Cardiac muscle cell (in vitro differentiated cells and primary cell): ENCODE results near the gene SND1. TPM values are rescaled to one million over a fixed set of nuclear protein-coding genes. Genes with fewer than 3 reads are reported as not detected.

Source experiments
- DNase-seq, 2 donors: peaks; one replicate each; pipeline versions ENCODE4 v3.0.0 to v3.0.0-alpha.2; 2010 to 2017; ENCODE audit warnings: low read depth in 1 of 2, low spot score in 1 of 2
- H3K27ac ChIP-seq: fragments of 200-600 bp; sonication (generic); 2 replicates; pipeline ENCODE4 v1.5.1; 2016
- H3K27me3 ChIP-seq: fragments of 200-600 bp; sonication (generic); 2 replicates; pipeline ENCODE4 v1.6.0; 2016; ENCODE audit warnings: control low read depth
- H3K36me3 ChIP-seq: fragments of 200-600 bp; sonication (generic); 2 replicates; pipeline ENCODE4 v1.5.1; 2016; ENCODE audit warnings: control low read depth
- H3K4me1 ChIP-seq: fragments of 200-600 bp; sonication (generic); 2 replicates; pipeline ENCODE4 v1.8.1; 2017; ENCODE audit warnings: low read depth, mild to moderate bottlenecking, mixed run types
- H3K4me3 ChIP-seq: fragments of 200-600 bp; sonication (generic); 2 replicates; pipeline ENCODE4 v1.5.1; 2016; ENCODE audit warnings: mild to moderate bottlenecking
- H3K9me3 ChIP-seq: fragments of 200-600 bp; sonication (generic); 2 replicates; pipeline ENCODE4 v1.5.1; 2017; ENCODE audit warnings: low read depth, mild to moderate bottlenecking, control low read depth
- polyA plus RNA-seq: library from polyadenylated mRNA; unstranded; fragments of >200 nt; fragmentation: Nextera tagmentation; extraction: Ambion mirVana; gene quantifications from 2 replicates; pipeline ENCODE4 v1.2.1, GENCODE V29; 2016
- total RNA-seq: library from RNA; depleted of rRNA; stranded (reverse); fragments of >200 nt; gene quantifications from 2 replicates; pipeline ENCODE4 v1.2.3, GENCODE V29; 2016
- TF ChIP-seq, protein P1 (sequence below): IDR thresholded peaks from 2 replicates; pipeline ENCODE4 v1.5.1; 2012; ENCODE audit warnings: low read depth, mild to moderate bottlenecking, low read length

Gene SND1
- total and polyA plus RNA-seq, 2 experiments from 2014 or later: 114 to 172 TPM

DNA sequence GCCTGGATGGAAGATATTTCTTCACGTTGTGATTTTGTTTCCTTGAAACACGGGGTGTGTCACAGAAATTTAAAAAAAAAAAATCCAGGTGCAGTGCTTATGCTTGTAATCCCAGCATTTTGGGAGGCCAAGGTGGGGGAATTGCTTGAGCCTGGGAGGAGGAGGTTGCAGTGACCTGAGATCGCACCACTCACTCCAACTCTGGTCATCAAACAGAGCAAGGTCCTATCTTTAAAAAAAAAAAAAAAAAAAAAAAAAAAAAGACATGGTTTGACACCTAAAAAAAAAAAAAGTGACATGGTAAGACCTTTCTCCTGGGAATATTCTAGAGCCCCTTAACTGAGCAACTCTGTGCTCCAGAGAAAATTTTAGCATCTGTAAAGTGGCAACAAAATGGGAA lies 388.2 kb downstream of the SND1 start:
- TF ChIP-seq, protein P1, sequence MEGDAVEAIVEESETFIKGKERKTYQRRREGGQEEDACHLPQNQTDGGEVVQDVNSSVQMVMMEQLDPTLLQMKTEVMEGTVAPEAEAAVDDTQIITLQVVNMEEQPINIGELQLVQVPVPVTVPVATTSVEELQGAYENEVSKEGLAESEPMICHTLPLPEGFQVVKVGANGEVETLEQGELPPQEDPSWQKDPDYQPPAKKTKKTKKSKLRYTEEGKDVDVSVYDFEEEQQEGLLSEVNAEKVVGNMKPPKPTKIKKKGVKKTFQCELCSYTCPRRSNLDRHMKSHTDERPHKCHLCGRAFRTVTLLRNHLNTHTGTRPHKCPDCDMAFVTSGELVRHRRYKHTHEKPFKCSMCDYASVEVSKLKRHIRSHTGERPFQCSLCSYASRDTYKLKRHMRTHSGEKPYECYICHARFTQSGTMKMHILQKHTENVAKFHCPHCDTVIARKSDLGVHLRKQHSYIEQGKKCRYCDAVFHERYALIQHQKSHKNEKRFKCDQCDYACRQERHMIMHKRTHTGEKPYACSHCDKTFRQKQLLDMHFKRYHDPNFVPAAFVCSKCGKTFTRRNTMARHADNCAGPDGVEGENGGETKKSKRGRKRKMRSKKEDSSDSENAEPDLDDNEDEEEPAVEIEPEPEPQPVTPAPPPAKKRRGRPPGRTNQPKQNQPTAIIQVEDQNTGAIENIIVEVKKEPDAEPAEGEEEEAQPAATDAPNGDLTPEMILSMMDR: no peak
- Histone ChIP-seq H3K4me3 (no peak overlapping the region), H3K36me3 (no peaks in the 10 kb centered on the region), H3K9me3 (no peaks in the 10 kb centered on the region), H3K27ac (no peak overlapping the region), H3K27me3 (peaks cover 49% of the 10 kb centered on the region), H3K4me1 (peaks cover 11% of the 10 kb centered on the region)
- no peak for DNase-seq

DNA sequence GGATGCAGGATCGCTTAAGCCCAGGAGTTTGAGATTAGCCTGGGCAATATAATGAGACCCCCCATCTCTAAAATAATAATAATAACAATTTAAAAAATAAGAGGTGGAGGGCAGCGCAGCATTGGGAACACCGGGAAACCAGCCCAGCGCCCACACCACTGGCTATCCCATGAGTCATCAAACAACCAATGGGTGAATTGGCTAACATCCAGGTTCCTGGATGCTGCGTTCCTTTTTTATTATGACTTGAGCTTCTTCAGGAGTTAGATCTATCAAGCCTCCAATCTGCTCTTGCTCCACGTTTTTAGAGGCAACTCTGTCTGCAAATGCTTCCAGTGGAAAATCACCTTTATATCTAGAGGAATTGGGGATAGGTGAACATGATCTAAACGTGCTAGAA lies 389.2 kb downstream of the SND1 start:
- DNase-seq: peak in 1 of 2 donors; percentile 83
- Histone ChIP-seq H3K36me3 (no peaks in the 10 kb centered on the region), H3K4me3 (no peak overlapping the region), H3K9me3 (no peaks in the 10 kb centered on the region), H3K27me3 (peaks cover 56% of the 10 kb centered on the region), H3K4me1 (peaks cover 11% of the 10 kb centered on the region), H3K27ac (no peak overlapping the region)
- TF ChIP-seq, protein P1: no peak

- no peak overlapping the region for H3K4me3 ChIP-seq
- H3K4me1 ChIP-seq: peaks cover 11% of the 10 kb centered on the region
- peaks cover 54% of the 10 kb centered on the region for H3K27me3 ChIP-seq
- no peaks in the 10 kb centered on the region for H3K9me3 ChIP-seq
- H3K27ac ChIP-seq: no peak overlapping the region
- TF ChIP-seq, protein P1: no peak
- DNase-seq: no peak
- H3K36me3 ChIP-seq: no peaks in the 10 kb centered on the region
Measured at GRCh38 chr7:128042012-128042411, 390.0 kb downstream of the SND1 start.

DNA sequence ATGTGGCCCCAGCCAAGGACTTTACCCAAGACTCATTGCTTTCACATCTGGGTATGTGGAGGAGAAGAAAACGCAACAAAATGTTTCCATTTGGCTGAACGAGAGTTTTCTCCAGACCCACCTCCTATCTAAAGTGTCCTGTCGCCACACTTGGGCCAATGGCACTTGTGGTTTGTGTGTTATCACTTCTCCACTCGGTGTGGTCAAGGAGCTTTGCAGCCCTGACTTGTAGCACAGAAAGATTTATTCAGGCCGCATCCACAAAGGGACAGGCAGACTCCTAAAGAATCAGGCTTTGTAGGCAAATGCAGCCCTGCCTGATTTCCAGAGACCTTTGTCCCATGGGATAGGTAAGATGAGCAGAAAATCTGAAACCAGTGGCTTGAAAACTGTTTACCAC lies 392.1 kb downstream of the SND1 start:
- TF ChIP-seq, protein P1: no peak
- Histone ChIP-seq H3K36me3 (no peaks in the 10 kb centered on the region), H3K4me1 (peaks cover 11% of the 10 kb centered on the region), H3K9me3 (no peaks in the 10 kb centered on the region), H3K27ac (no peak overlapping the region), H3K27me3 (peaks cover 46% of the 10 kb centered on the region), H3K4me3 (no peak overlapping the region)
- DNase-seq: peak in 1 of 2 donors; percentile 89

GRCh38 chr7:128045158-128045557 lies 393.2 kb downstream of the SND1 start:
- H3K27ac ChIP-seq: no peak overlapping the region
- H3K4me1 ChIP-seq: peaks cover 11% of the 10 kb centered on the region
- no peak for DNase-seq
- TF ChIP-seq, protein P1: no peak
- H3K9me3 ChIP-seq: no peaks in the 10 kb centered on the region
- no peak overlapping the region for H3K4me3 ChIP-seq
- peaks cover 45% of the 10 kb centered on the region for H3K27me3 ChIP-seq
- no peaks in the 10 kb centered on the region for H3K36me3 ChIP-seq

- peaks cover 11% of the 10 kb centered on the region for H3K4me1 ChIP-seq
- no peak overlapping the region for H3K27ac ChIP-seq
- H3K36me3 ChIP-seq: no peaks in the 10 kb centered on the region
- no peaks in the 10 kb centered on the region for H3K9me3 ChIP-seq
- no peak overlapping the region for H3K4me3 ChIP-seq
- DNase-seq: peak in 1 of 2 donors; percentile 38
- TF ChIP-seq, protein P1: no peak
- H3K27me3 ChIP-seq: peaks cover 41% of the 10 kb centered on the region
Measured at GRCh38 chr7:128045766-128046165, 393.8 kb downstream of the SND1 start.
